Measurements from ENCODE around the gene SATB1.

SATB1 gene

GRCh38 chr3:18401300-18401961 lies 23.7 kb downstream of the SATB1 start:
- DNase-seq (ENCODE audit: low read depth), result no peak

- no peak for DNase-seq (ENCODE audit: low read depth)
Observed at GRCh38 chr3:18398448-18398847, 26.7 kb downstream of the SATB1 start.

- DNase-seq (ENCODE audit: low read depth), result no peak
Observed at GRCh38 chr3:18396428-18396827, 28.7 kb downstream of the SATB1 start.

GRCh38 chr3:18394384-18394995 lies 30.6 kb downstream of the SATB1 start:
- no peak for DNase-seq (ENCODE audit: low read depth)

GRCh38 chr3:18393906-18394305 lies 31.2 kb downstream of the SATB1 start:
- no peak for DNase-seq (ENCODE audit: low read depth)

- DNase-seq (ENCODE audit: low read depth), result no peak
Observed at GRCh38 chr3:18390024-18390660, 35.0 kb downstream of the SATB1 start.

- no peak for DNase-seq (ENCODE audit: low read depth)
Observed at GRCh38 chr3:18389108-18389733, 35.9 kb downstream of the SATB1 start.

- no peak for DNase-seq (ENCODE audit: low read depth)
Observed at GRCh38 chr3:18386274-18386890, 38.8 kb downstream of the SATB1 start.

- no peak for DNase-seq (ENCODE audit: low read depth)
Observed at GRCh38 chr3:18385706-18386105, 39.4 kb downstream of the SATB1 start.

- no peak for DNase-seq (ENCODE audit: low read depth)
Observed at GRCh38 chr3:18382760-18383369, 42.3 kb downstream of the SATB1 start.

GRCh38 chr3:18379647-18380046 lies 45.5 kb downstream of the SATB1 start:
- DNase-seq (ENCODE audit: low read depth), result no peak

- DNase-seq (ENCODE audit: low read depth), result no peak
Observed at GRCh38 chr3:18378218-18378617, 46.9 kb downstream of the SATB1 start.

- no peak for DNase-seq (ENCODE audit: low read depth)
Observed at GRCh38 chr3:18376682-18377081, 48.5 kb downstream of the SATB1 start.

- no peak for DNase-seq (ENCODE audit: low read depth)
Observed at GRCh38 chr3:18372786-18373405, 52.2 kb downstream of the SATB1 start.

- DNase-seq (ENCODE audit: low read depth), result no peak
Observed at GRCh38 chr3:18370672-18371071, 54.5 kb downstream of the SATB1 start.

GRCh38 chr3:18369551-18370185 lies 55.5 kb downstream of the SATB1 start:
- DNase-seq (ENCODE audit: low read depth), result no peak

GRCh38 chr3:18366258-18366657 lies 58.9 kb downstream of the SATB1 start:
- no peak for DNase-seq (ENCODE audit: low read depth)

GRCh38 chr3:18363338-18363737 lies 61.8 kb downstream of the SATB1 start:
- DNase-seq (ENCODE audit: low read depth), result no peak

GRCh38 chr3:18357747-18358146 lies 67.4 kb downstream of the SATB1 start:
- DNase-seq (ENCODE audit: low read depth), result no peak

GRCh38 chr3:18355832-18356231 lies 69.3 kb downstream of the SATB1 start:
- no peak for DNase-seq (ENCODE audit: low read depth)

- DNase-seq (ENCODE audit: low read depth), result no peak
Observed at GRCh38 chr3:18354701-18355100, 70.4 kb downstream of the SATB1 start.

Measured in fibroblast of the conjunctiva (primary cell).